Activated naive CD8-positive, alpha-beta T cell treated with anti-CD3 and anti-CD28 coated beads for 36 hours (primary cell): Measurements from ENCODE around the gene DIPK1C. TPM values are rescaled to one million over a fixed set of nuclear protein-coding genes. Genes with fewer than 3 reads are reported as not detected.

Source experiments
- DNase-seq: peaks from one replicate; pipeline ENCODE4 v3.0.0; 2021
- H3K27ac Mint-ChIP-seq: one replicate; pipeline ENCODE4 v1.8.0; 2022; ENCODE audit warnings: mild to moderate bottlenecking, moderate library complexity, mixed read lengths
- H3K27me3 Mint-ChIP-seq: one replicate; pipeline ENCODE4 v1.8.0; 2022; ENCODE audit warnings: mild to moderate bottlenecking, mixed read lengths
- H3K36me3 Mint-ChIP-seq: one replicate; pipeline ENCODE4 v1.8.0; 2021; ENCODE audit warnings: mild to moderate bottlenecking, mixed read lengths
- H3K4me1 Mint-ChIP-seq: one replicate; pipeline ENCODE4 v1.8.0; 2021; ENCODE audit warnings: mixed read lengths
- H3K4me3 Mint-ChIP-seq: one replicate; pipeline ENCODE4 v1.8.0; 2022; ENCODE audit warnings: mild to moderate bottlenecking, moderate library complexity, mixed read lengths
- H3K9me3 Mint-ChIP-seq: one replicate; pipeline ENCODE4 v1.8.0; 2022; ENCODE audit warnings: mixed read lengths
- total RNA-seq, 2 experiments: library from RNA; stranded (reverse); gene quantifications; one replicate each; pipeline ENCODE4 v1.2.3, GENCODE V29; 2021

Gene DIPK1C
- total RNA-seq, 2 experiments from 2014 or later: not detected

DNA sequence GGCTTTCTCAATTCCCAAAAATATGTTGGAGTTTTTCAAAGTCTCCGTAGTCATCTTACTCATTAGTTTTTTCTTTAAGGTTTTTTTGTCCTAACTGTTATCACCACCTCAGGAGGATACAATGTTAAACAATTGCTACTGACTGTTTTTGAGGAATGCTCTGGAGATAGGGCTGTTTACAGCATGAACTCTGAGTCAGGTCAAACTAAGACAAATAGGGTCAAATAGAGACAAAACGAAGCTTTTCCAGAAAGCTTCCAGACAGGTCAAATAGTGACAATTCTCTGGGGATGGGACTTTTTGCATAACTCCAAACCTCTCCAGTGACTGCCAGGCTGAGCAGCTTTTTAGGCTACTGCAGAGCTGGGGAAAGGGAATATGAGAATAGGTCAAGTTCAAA is 15.2 kb upstream of the DIPK1C start:
- H3K27ac Mint-ChIP-seq: no peak overlapping the region
- no peaks in the 10 kb centered on the region for H3K27me3 Mint-ChIP-seq
- H3K9me3 Mint-ChIP-seq: peaks cover 8% of the 10 kb centered on the region
- DNase-seq: no peak
- H3K4me3 Mint-ChIP-seq: no peak overlapping the region
- no peaks in the 10 kb centered on the region for H3K36me3 Mint-ChIP-seq
- no peaks in the 10 kb centered on the region for H3K4me1 Mint-ChIP-seq

DNA sequence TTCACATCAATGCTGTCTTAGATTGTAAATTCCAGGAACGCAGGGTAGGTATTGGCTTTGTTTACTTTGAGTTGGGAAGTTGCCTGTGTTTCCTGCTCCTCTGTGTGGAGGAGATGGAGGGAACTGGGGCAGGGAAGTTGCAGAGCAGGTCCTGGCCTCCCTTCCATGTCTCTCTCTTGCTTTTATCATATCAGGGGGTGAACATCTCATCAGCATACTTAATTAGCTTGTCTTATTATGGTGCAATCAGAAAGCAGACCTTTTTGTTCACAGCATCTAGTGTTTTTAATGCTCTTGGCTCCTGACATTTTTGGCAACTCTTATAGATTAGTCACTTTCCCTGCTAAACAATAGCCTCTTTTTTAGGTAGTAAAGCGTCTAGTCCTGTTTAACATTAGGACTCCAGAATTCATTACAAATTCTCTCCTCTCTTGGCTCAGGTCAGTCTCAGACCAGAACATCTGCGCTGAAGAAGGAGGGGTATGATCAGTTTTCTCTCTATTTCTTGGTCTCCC is 11.5 kb upstream of the DIPK1C start:
- no peak for DNase-seq
- Mint-ChIP-seq H3K36me3 (no peaks in the 10 kb centered on the region), H3K4me3 (no peak overlapping the region), H3K27ac (no peak overlapping the region), H3K4me1 (no peaks in the 10 kb centered on the region), H3K27me3 (no peaks in the 10 kb centered on the region), H3K9me3 (peaks cover 8% of the 10 kb centered on the region)

DNA sequence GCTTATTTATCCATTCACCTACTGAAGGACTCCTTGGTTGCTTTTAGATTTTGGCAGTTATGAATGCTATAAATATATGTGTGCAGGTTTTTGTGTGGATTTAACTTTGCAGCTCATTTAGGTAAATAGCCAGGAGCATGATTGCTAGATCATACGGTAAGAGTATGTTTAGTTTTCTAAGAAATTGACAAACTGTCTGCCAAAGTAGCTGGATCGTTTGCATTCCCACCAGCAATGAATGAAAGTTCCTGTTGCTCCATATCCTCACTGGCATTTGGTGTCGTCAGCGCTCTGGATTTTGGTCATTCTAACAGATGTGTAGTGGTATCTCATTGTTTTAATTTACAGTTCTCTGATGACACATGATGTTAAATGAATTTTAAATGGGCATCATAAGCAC is 8.7 kb upstream of the DIPK1C start:
- no peak for DNase-seq
- H3K27ac Mint-ChIP-seq: no peak overlapping the region
- H3K9me3 Mint-ChIP-seq: peaks cover 8% of the 10 kb centered on the region
- no peak overlapping the region for H3K4me3 Mint-ChIP-seq
- no peaks in the 10 kb centered on the region for H3K27me3 Mint-ChIP-seq
- H3K4me1 Mint-ChIP-seq: no peaks in the 10 kb centered on the region
- no peaks in the 10 kb centered on the region for H3K36me3 Mint-ChIP-seq

DNA sequence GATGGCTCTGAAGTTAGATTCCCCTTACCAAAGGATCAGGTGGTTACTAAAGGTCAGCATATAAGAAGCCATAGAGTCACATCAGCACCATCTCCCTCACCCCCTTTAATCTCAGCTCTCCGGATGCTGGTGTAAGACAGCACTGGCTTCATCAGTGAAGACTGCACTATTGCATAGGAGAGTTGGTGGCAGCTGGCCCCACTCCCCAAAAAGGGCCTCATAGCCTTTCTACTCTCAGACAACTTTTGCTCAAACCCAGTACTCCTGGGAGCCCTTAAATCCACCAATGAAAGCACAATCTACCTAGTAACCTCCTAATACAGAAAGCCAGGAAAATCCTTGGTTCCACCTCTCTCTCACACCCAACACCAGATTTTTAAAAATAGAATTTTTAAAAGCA is 6.9 kb upstream of the DIPK1C start:
- Mint-ChIP-seq H3K4me3 (no peak overlapping the region), H3K27ac (no peak overlapping the region), H3K27me3 (no peaks in the 10 kb centered on the region), H3K36me3 (no peaks in the 10 kb centered on the region), H3K4me1 (peaks cover 9% of the 10 kb centered on the region), H3K9me3 (no peaks in the 10 kb centered on the region)
- DNase-seq: no peak

DNA sequence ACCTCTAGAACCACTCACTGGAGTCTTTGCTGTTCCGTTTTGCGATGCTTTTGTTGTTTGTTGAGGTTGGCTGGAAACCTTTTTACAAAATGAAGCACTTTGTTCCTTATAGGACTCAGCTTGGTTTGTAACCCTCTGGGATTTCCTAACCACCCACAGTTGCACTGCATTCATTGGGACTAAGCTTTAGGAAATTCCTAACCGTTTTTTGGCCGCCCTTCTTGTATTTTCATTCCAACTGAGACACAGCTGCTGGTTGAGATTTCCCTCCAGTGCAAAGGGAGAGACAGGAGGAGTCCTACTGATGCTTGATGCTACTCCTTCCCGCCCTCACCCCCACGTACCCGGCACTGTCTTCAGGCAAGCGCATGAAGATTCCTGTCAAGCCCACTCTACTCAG is 6.1 kb upstream of the DIPK1C start:
- Mint-ChIP-seq H3K27ac (no peak overlapping the region), H3K36me3 (no peaks in the 10 kb centered on the region), H3K4me1 (peaks cover 10% of the 10 kb centered on the region), H3K9me3 (no peaks in the 10 kb centered on the region), H3K27me3 (peaks cover 2% of the 10 kb centered on the region), H3K4me3 (no peak overlapping the region)
- no peak for DNase-seq

DNA sequence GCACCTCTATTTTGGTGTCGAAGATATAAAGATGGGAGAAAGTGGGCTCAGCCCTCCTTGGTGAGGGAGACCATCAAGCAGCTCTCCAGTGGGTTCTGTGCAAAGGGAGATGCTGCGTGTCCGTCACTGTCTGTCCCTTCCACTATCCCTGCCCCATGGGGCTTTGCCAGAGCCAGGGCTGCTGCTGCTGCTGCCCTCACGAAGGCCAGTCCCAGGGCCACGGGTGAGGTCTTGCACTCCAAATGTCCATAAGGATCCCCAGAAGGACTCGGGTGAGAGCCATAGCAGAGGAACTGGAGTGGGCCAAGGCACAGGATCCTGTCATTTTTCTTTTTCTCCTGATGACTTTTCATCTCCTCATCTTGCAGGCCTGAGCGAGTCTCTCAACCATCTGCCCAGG is 3.7 kb upstream of the DIPK1C start:
- no peak for DNase-seq
- Mint-ChIP-seq H3K9me3 (no peaks in the 10 kb centered on the region), H3K27ac (no peak overlapping the region), H3K36me3 (no peaks in the 10 kb centered on the region), H3K4me3 (no peak overlapping the region), H3K4me1 (peaks cover 15% of the 10 kb centered on the region), H3K27me3 (peaks cover 21% of the 10 kb centered on the region)

DNA sequence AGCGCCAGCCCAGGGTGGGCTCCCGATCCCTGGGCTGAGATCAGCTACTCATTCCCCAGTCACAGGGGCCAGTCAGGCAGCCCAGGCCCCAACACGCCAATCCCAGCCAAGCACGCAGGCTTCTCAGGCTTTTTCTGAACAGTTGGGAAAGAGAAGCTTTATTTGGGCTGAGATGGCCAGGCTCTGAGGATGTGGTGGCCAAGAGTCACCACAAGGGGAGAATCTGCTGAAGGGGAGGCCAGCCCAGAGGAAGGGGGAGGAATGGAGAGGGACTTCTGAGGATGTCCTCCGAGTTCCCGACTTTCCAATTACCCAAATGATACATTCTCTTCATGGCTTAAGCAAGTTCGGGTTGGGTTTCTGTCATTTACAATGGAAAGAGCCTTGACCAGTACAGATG is 2.8 kb upstream of the DIPK1C start:
- Mint-ChIP-seq H3K27me3 (peaks cover 31% of the 10 kb centered on the region), H3K36me3 (no peaks in the 10 kb centered on the region), H3K27ac (no peak overlapping the region), H3K4me1 (peaks cover 15% of the 10 kb centered on the region), H3K9me3 (no peaks in the 10 kb centered on the region), H3K4me3 (no peak overlapping the region)
- no peak for DNase-seq

DNA sequence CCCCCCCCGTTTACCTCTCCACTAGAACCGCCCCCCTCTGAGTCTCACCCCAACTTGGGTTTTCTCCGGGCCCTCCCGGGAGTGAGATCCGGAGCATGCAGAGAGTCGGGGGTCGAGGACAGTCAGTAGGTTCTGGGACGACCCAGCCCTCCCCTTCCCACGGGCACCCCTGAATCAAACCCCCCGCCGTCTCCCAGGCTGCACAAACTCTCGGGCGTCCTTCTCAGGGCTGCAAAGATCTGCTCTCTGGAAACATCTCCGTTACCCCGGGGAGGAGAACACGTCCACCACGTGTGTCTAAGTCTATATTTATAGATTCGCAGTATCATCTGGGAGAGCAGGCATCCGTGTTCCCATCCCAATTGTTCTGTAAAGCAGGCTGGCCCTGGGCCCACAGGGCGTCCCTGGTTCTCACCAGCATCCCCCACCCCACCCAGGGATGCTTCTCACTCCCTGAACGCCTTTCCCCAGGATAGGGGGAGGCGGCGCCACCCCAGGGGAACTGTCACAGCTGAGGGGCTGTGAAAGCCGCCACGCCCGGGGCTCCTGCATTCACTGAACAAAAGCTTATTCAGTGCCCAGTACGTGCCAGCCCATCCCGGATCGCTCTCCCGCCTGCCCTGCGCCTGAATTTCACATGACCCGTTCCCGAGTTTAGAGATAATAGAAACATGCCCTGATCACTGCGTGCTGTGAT is 765 bp upstream of the DIPK1C start:
- H3K4me1 Mint-ChIP-seq: peaks cover 15% of the 10 kb centered on the region
- peak overlapping the region; percentile 78 for H3K4me3 Mint-ChIP-seq
- H3K27me3 Mint-ChIP-seq: peaks cover 45% of the 10 kb centered on the region
- DNase-seq: no peak
- H3K27ac Mint-ChIP-seq: no peak overlapping the region
- H3K36me3 Mint-ChIP-seq: no peaks in the 10 kb centered on the region
- H3K9me3 Mint-ChIP-seq: no peaks in the 10 kb centered on the region

DNA sequence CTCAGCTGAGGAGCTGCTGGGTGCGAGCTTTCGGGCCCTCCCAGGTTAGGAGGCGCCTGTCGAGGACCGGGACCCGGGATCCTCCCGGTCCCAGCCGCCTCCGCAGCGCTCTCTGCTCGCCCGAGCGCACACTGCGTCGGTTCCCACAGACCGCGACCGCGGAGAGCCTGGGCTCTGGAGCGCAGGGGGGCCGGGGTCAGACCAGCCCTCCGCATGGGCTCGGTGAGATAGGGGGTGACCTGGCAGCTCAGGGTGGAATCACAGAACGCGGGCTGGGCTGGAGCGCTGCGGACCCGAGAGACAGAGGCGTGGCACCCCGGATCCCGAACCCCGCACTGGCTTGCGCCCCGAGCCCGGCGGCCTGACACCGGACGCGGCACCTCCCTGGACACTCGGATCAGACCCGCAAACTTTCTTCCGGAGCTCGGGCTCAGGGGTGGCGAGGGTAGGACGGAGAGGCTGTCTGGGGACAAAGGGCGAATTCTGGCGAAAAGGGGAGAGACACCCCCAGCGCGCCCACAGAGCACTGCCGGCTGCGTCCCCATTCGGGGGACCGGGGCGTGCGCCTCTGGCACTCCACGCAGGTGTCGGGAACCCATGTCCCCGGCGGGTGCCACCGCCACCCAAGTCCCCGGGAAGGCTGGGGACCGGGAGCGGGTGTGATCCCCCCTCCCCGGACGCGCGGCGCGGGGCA is 612 bp downstream of the DIPK1C start:
- H3K4me3 Mint-ChIP-seq: peak overlapping the region; percentile 59
- DNase-seq: peak; percentile 13
- H3K4me1 Mint-ChIP-seq: peaks cover 15% of the 10 kb centered on the region
- H3K27ac Mint-ChIP-seq: no peak overlapping the region
- no peaks in the 10 kb centered on the region for H3K9me3 Mint-ChIP-seq
- H3K27me3 Mint-ChIP-seq: peaks cover 45% of the 10 kb centered on the region
- H3K36me3 Mint-ChIP-seq: no peaks in the 10 kb centered on the region

DNA sequence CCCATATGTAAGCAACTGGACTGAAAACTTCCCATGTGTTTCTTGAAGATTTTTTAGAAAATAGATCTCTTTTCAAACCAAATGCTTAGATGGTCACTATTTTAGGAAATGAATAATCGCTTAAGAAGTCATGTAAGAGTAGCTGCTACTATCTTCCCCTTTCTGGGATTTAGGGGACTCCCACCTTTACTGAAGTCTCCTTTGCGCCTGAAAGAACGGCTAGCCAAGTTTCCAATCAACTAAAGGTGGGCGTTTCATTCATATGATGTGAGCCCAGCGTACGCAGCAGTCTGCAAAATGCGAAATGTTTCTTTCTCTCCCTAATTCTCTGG is 1.1 kb downstream of the DIPK1C start:
- no peak for DNase-seq
- no peak overlapping the region for H3K27ac Mint-ChIP-seq
- H3K4me1 Mint-ChIP-seq: peaks cover 15% of the 10 kb centered on the region
- no peaks in the 10 kb centered on the region for H3K36me3 Mint-ChIP-seq
- peaks cover 45% of the 10 kb centered on the region for H3K27me3 Mint-ChIP-seq
- H3K4me3 Mint-ChIP-seq: peak overlapping the region; percentile 59
- no peaks in the 10 kb centered on the region for H3K9me3 Mint-ChIP-seq

DNA sequence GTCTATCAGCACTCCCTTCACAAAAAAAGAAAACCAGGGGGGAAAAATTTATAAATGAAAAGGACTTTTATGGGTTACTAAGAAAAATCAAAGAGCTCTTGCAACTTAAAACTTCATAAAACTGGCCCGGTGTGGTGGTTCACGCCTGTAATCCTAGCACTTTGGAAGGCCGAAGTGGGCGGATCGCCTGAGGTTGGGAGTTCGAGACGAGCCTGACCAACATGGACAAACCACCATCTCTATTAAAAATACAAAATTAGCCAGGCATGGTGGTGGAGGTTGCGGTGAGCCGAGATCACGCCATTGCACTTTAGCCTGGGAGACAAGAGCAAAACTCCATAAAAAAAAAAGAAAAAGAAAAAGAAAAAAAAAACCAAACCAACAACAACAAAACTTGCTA is 1.7 kb downstream of the DIPK1C start:
- Mint-ChIP-seq H3K9me3 (no peaks in the 10 kb centered on the region), H3K36me3 (no peaks in the 10 kb centered on the region), H3K27ac (no peak overlapping the region), H3K27me3 (peaks cover 45% of the 10 kb centered on the region), H3K4me1 (peaks cover 15% of the 10 kb centered on the region), H3K4me3 (no peak overlapping the region)
- DNase-seq: no peak

DNA sequence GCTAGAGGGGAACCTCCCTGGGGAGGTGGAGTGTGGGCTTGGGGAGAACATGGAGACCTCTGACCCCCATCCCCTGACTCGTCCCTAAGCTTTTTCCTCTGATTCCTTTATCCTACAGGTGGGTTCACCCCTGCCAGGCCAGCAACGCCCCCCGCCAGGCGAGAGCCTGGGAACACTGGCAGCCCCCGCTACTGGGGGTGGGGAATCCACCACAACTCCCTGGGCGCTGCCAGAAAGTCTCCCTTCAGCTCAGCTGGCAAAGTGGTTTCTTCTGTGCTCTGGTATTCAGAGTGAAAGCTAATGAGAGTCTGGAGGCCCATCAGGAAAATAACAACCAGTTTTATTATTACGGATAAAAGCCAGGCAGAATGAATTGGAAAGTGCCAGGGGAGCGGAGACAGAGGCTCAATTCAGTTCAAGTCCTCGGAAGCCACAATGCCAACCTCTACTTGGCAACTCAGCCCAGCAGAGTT is 2.8 kb downstream of the DIPK1C start:
- Mint-ChIP-seq H3K27ac (no peak overlapping the region), H3K4me1 (peaks cover 10% of the 10 kb centered on the region), H3K9me3 (no peaks in the 10 kb centered on the region), H3K27me3 (peaks cover 45% of the 10 kb centered on the region), H3K4me3 (no peak overlapping the region), H3K36me3 (no peaks in the 10 kb centered on the region)
- DNase-seq: no peak

DNA sequence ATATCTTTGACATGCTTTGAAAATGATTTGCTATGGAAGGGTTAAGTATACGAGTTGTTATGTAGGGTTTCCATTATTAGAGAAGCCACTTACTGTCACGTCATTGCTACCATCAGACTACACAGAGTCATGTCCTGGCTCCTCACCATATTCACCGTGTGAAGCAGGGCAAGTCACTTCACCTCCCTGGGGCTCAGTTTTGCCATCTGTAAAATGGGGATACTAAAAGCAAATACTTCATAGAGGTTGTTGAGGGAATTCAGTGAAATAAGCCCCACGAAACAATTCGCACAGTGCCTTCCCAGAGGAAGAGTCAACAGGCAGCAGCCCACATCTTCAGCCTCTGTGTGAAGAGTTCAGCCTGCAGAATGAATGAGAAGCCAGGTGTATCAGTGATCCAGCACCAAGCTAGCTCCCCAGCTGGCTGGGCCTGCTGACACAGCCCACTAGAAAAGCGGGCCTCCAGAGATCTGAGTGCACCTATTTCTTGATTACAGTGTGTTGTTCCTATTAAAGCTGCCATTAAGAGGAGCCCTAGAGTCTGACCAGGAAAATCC is 3.4 kb downstream of the DIPK1C start:
- Mint-ChIP-seq H3K4me1 (peaks cover 8% of the 10 kb centered on the region), H3K4me3 (no peak overlapping the region), H3K27me3 (peaks cover 45% of the 10 kb centered on the region), H3K27ac (no peak overlapping the region), H3K9me3 (no peaks in the 10 kb centered on the region), H3K36me3 (no peaks in the 10 kb centered on the region)
- no peak for DNase-seq

DNA sequence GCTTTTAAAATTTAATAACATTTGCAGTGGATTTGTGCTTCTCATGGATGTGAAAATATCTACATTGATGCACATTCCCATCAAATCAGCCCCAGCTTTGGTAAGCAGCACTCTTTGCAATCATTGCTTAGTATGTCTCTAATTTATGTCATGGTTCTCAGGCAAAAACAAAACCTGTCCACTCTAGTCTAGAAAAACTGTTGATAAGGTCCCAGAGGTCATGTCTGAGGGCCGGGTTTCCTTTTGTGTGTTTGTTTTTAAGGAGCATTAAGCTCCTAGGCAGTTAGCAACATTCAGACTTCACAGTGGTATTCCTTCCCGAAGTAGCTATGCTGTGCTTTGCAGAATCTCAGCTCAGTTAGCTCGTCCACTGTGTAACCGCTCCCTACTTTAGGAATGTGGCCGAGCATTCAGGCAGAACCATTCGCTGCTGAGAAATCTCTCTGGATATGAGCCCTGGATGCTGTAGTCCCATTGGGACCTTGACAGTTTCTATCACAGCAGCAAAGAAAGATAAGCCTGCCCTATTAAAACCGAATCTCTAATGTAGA is 4.0 kb downstream of the DIPK1C start:
- Mint-ChIP-seq H3K4me3 (no peak overlapping the region), H3K36me3 (no peaks in the 10 kb centered on the region), H3K4me1 (peaks cover 8% of the 10 kb centered on the region), H3K27ac (no peak overlapping the region), H3K27me3 (peaks cover 41% of the 10 kb centered on the region), H3K9me3 (no peaks in the 10 kb centered on the region)
- DNase-seq: no peak

DNA sequence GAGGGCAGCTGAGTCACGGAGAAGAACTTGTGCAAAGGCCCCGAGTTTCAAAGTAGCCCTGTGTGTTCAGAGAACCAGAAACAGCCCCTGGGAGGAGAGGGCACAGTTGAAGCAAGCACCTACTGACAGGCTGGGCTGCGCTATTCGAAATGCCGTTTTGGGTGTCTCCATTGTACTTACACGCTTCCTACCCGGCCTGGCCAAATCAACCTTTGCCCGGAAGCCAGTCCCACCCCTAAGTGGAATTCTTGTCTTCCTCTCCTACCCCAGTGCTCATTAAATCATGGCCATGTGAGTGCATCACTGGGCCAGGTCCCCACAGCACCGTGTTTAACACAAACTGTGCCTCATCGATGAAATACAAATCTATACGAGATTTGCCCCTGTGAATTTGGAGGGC is 6.0 kb downstream of the DIPK1C start:
- no peak overlapping the region for H3K27ac Mint-ChIP-seq
- H3K4me3 Mint-ChIP-seq: no peak overlapping the region
- no peak for DNase-seq
- H3K27me3 Mint-ChIP-seq: peaks cover 27% of the 10 kb centered on the region
- no peaks in the 10 kb centered on the region for H3K9me3 Mint-ChIP-seq
- peaks cover 4% of the 10 kb centered on the region for H3K4me1 Mint-ChIP-seq
- H3K36me3 Mint-ChIP-seq: no peaks in the 10 kb centered on the region
